Measurements from ENCODE around the gene OR11A1.

The OR11A1 gene, protein sequence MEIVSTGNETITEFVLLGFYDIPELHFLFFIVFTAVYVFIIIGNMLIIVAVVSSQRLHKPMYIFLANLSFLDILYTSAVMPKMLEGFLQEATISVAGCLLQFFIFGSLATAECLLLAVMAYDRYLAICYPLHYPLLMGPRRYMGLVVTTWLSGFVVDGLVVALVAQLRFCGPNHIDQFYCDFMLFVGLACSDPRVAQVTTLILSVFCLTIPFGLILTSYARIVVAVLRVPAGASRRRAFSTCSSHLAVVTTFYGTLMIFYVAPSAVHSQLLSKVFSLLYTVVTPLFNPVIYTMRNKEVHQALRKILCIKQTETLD

GRCh38 chr6:29456971-29457370 lies at the start of gene OR11A1, which contains the start of gene OR2H1:
Gene OR11A1 (minus strand): TSS chr6:29457071. CDS start chr6:29427641, 29,430 bp downstream.
Gene OR2H1 (plus strand): TSS chr6:29457155. CDS start chr6:29461770, 4,615 bp downstream.
- no peak for DNase-seq

- DNase-seq, result no peak
Observed at GRCh38 chr6:29506446-29507067, 49.7 kb upstream of the OR11A1 start.

GRCh38 chr6:29505808-29506207 lies 48.9 kb upstream of the OR11A1 start:
- no peak for DNase-seq

GRCh38 chr6:29504961-29505360 lies 48.1 kb upstream of the OR11A1 start:
- no peak for DNase-seq

DNA sequence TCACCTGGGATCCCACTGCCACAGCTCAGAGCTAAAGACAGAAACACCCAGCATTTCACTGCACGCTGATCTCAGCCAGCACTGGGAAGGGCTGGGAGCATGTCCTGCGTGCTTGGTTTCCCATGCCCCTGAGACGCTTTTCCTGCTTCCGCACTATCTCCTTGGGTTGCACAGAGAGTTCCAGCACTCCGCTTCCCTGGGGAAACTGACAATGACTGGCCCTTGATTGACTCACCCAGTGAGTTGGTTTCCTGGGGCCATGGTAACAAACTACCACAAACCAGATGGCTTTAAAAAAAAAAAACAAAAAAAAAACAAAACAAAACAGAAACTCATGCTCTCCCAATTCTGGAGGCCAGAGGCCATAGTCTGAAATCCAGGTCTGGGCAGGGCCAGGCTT lies 45.7 kb upstream of the OR11A1 start:
- no peak for DNase-seq

- no peak for DNase-seq
Observed at GRCh38 chr6:29502181-29502580, 45.3 kb upstream of the OR11A1 start.

DNA sequence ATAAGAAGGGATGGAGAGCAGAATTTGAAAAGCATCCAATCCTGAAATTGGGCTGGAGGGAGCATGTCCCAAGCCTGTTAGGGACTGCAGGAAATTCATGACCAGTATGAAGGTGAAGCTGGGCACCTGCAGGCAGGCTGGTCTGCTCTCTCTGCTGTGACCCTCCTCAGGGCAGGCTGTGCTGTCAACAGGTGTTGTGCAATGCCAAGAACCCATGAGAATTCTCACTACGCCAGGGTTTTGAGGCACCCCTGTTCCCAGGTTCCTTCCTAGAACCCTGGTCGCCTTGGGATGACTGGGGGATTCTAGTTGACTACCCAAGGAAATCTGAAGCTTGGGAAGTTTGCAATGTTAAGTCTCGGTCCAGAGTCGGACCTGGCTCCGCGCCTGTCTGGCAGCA lies 44.2 kb upstream of the OR11A1 start:
- DNase-seq, result no peak

GRCh38 chr6:29500594-29500993 lies 43.7 kb upstream of the OR11A1 start:
- no peak for DNase-seq

- DNase-seq, result no peak
Observed at GRCh38 chr6:29499704-29500103, 42.8 kb upstream of the OR11A1 start.

DNA sequence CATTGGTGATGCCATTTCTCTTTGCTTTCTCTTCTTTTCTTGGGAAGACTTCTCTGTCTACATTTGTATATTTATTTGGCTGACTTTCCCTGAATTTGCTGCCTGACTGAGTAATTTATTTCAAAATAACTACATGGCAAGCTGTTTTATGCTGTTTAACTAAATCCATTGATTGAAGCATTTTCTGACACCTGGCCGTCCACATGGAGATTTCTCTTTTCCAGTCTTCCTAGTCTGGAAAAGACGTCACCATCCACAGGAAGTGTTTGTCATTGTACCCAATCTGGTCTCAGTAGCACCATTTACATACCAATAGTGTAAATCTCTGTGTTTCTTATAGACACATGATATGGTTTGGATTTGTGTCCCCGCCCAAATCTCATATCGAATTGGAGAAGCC lies 40.1 kb upstream of the OR11A1 start:
- DNase-seq, result no peak

- DNase-seq, result no peak
Observed at GRCh38 chr6:29495571-29495970, 38.7 kb upstream of the OR11A1 start.

- DNase-seq, result no peak
Observed at GRCh38 chr6:29494131-29494530, 37.3 kb upstream of the OR11A1 start.

DNA sequence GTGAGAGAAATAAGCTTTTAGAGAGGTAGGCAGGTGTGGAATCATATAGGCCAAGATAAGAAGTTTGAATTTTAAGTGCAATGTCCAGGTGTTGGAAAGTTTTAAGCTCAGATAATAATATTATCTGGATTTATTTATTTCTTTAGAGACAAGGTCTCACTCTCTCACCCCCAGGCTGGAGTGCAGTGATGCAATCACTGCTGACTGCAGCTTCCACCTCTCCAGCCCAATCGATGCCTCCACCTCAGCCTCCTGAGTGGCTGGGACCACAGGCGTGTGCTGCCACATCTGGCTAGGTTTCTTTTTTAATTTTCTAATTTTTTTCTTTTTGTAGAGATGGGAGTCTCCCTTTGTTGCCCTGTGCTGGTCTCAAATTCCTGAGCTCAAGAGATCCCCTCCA lies 36.4 kb upstream of the OR11A1 start:
- DNase-seq, result no peak

DNA sequence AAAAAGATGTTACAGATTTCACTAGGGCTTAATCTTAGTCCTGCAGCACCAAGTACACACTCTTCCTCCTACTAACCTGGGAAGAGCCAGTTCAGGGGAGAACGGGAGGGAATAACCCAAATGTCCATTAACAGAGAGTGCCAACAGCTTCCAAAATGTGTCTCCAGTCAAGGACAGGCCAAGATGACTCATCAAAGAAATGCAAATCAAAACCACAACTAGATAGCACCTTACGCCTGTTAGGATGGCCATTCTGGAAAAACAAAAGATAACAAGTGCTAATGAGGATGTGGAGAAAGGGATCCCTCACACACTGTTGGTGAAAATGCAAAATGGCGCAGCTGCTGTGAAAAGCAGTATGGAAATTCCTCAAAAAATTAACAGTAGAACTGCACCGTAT lies 34.7 kb upstream of the OR11A1 start:
- DNase-seq, result no peak

DNA sequence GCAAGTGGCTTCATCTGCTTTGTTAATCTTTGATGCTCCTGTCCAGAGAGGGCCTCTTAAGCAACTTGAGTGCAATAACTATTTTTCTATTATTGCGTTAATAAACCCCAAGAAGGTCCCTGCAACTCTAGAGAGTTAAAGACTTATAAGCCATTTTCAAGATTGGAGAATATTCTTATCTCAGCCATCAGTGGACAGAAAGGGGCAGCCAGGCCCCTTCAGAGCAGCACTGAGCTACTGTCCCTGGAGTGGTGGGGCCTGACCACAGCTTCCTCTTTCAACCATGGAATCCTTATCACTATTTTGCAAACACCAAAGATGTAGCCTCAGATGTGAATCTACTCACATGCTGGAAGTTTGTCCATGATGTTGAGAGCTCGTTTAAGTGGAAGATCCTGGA lies 33.7 kb upstream of the OR11A1 start:
- DNase-seq, result no peak

DNA sequence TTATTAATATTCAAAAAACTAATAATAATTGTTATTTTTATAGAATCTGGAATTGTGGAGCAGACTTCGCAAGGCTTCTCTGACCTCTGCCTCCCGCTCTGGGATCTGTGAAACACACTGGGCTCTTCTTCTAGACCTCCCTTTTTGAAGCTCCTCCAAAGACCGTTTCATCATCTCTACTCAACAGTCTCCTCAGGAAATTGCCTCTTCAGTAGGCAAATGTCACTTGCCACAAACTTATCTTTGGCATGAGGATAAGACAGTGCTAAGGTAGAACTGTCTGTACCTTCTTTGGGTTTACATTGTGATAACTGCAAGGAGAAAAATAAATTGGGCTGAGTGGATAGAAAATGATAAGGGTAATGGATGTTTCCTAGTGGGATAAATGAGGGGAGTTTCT lies 33.2 kb upstream of the OR11A1 start:
- no peak for DNase-seq

- no peak for DNase-seq
Observed at GRCh38 chr6:29489286-29489685, 32.4 kb upstream of the OR11A1 start.

GRCh38 chr6:29488874-29489273 lies 32.0 kb upstream of the OR11A1 start:
- no peak for DNase-seq

- DNase-seq, result no peak
Observed at GRCh38 chr6:29487660-29488059, 30.8 kb upstream of the OR11A1 start, which contains the start of gene MAS1L. Gene MAS1L (minus strand): TSS chr6:29487956. CDS start chr6:29487902, 54 bp downstream.

- DNase-seq, result no peak
Observed at GRCh38 chr6:29487131-29487530, 30.3 kb upstream of the OR11A1 start.

- DNase-seq, result no peak
Observed at GRCh38 chr6:29486577-29486976, 29.7 kb upstream of the OR11A1 start.

DNA sequence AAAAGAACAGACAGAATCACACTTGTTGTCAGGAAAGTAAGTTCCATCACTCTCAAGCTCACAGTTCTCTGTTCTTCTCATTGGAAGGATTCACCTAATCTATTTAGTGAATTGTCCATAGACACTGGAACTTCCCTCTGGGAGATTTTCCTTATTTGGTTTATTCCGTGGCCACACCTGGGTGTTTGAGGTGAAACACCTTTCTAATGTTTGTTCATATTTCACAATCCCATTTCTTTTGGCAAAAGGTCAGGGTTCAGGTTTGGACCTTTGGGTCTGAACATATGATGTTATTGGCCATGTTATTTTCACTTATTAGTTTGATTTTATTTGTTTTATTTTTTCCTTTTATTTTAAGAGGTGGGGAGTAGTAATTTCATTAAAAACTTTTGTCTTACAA lies 26.9 kb upstream of the OR11A1 start:
- DNase-seq, result no peak

GRCh38 chr6:29483186-29483585 lies 26.3 kb upstream of the OR11A1 start:
- DNase-seq, result no peak

GRCh38 chr6:29479560-29479959 lies 22.7 kb upstream of the OR11A1 start:
- no peak for DNase-seq

DNA sequence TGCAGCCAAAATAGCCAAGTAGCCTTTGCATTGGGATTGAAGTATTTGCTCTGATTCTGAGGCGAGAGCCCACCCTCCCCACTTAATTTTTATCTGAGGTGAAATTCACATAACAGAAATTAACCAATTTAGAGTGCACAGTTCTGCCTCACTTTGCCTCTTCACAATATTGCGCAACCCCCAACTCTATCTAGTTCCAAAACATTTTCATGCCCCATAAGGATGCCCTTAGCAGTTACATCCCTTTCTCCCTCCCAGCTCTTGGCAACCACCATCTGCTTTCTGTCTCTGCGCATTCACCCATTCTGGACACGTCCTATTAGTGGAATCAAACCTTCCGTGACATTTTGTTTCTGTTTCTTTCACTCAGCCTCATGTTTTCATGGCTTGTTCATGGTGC lies 21.9 kb upstream of the OR11A1 start:
- no peak for DNase-seq

Data from femur (tissue), 1 donor.